HG03025 (cell line): ENCODE measurements around the gene MIB1.
"Not testable (repeated sequence)": the region's sequence is repeated elsewhere in the genome, so short reads cannot be mapped to it uniquely, and the experiment has no call there.

Source experiments
- ATAC-seq: cut with Tn5 transposase; IDR thresholded peaks from one replicate; pipeline ENCODE4 v1.9.1; 2021; ENCODE audit warnings: mild to moderate bottlenecking, moderate library complexity; ENCODE audit not compliant: unreplicated experiment, low FRiP score

The MIB1 gene

GRCh38 chr18:21740538-21741311 is at the start of gene MIB1:
TSS of gene MIB1 (plus strand) at chr18:21740792. CDS start at chr18:21741584, 792 bp downstream.
- peak; percentile 94 for ATAC-seq

GRCh38 chr18:21693322-21693721 is 47.3 kb upstream of the MIB1 start:
- ATAC-seq, result no peak

DNA sequence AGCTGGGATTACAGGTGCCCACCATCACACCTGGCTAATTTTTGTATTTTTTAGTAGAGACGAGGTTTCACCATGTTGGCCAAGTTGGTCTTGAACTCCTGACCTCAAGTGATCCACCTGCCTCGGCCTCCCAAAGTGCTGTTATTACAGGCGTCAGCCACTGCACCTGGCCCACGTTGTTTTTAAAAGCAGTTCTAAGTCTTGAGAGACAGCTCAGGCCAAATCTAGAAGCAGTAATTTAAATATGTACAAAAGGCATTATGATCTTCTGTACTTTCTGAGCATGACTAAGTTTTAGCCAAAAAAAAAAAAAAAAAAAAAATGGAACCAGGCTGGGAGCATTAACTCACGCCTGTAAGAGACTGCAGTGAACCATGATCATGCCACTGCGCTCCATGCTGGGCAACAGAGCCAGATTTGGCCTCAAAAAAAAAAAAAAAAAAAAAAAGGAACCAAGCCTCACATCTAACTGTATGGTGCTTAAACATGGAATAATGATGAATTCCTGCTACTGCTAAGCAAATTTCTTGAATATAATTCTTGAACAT is 40.0 kb upstream of the MIB1 start:
- no peak for ATAC-seq

DNA sequence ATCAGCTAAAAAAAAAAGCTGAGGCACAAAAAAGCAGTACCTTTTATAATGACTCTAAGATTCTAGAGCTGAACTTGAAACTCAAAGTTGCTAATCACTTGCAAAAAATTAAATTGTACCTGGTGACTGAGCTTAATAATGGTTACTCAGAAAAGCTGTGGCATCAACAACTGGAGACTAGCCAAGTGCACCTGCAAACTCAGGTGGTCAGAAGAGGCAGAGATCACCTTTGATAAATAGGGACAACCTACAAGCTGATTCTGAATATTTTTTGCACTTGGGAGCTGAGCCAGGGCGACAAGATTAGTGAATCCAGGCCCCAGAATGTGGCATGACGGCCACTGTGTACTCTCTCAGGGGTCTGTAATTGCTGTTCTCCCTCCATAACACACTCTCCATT is 39.0 kb upstream of the MIB1 start:
- no peak for ATAC-seq

- no peak for ATAC-seq
These were observed 38.0 kb upstream of the MIB1 start for GRCh38 chr18:21702602-21703001.

- no peak for ATAC-seq
These were observed 37.3 kb upstream of the MIB1 start for GRCh38 chr18:21703241-21703820.

GRCh38 chr18:21704603-21705364 is 35.8 kb upstream of the MIB1 start, which contains the start of gene ABHD3:
TSS of gene ABHD3 (minus strand) at chr18:21704774. CDS start at chr18:21704665, 109 bp downstream.
- peak; percentile 96 for ATAC-seq

DNA sequence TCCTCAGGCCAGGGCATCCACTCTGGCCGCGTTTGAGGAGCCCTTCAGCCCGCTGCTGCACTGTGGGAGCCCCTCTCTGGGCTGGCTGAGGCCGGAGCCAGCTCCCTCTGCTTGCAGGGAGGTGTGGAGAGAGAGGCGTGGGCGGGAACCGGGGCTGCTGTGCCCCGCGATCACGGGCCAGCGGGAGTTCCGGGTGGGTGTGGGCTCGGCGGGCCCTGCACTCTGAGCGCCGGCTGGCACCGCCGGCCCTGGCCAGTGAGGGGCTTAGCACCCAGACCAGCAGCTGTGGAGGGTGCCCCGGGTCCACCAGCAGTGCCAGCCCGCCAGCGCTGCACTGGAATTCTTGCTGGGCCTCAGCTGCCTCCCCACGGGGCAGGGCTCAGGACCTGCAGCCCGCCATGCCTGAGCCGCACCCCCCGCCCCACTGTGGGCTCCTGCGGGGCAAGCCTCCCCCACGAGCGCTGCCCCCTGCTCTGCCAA is 34.2 kb upstream of the MIB1 start:
- no peak for ATAC-seq

DNA sequence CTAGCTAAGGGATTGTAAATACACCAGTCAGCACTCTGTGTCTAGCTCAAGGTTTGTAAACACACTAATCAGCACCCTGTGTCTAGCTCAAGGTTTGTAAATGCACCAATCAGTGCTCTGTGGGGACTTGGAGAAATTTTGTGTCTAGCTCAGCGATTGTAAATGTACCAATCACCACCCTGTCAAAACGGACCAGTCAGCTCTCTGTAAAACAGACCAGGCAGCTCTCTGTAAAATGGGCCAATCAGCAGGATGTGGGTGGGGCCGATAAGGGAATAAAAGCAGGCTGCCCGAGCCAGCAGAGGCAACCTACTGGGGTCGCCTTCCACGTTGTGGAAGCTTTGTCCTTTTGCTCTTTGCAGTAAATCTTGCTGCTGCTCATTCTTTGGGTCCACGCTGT is 33.5 kb upstream of the MIB1 start:
- ATAC-seq, result not testable (repeated sequence)

GRCh38 chr18:21714474-21714873 is 26.1 kb upstream of the MIB1 start:
- no peak for ATAC-seq

DNA sequence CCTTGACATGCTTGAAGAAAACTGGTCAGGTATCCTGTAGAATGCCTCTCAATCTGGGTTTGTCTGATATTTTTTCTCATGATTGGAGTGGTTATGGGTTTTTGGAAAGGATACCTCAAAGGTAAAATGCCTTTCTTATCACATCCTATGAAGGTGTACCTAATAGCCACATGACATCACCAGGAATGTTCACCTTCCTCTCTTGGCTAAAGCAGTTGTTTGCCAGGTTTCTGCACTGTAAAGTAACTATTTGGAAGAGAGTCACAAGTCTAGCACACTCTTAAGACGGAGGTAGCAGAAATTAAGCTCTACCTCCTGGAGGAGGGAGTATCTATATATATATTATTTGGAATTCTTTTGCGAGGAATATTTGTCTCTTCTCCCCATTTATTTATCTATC is 17.9 kb upstream of the MIB1 start:
- no peak for ATAC-seq

DNA sequence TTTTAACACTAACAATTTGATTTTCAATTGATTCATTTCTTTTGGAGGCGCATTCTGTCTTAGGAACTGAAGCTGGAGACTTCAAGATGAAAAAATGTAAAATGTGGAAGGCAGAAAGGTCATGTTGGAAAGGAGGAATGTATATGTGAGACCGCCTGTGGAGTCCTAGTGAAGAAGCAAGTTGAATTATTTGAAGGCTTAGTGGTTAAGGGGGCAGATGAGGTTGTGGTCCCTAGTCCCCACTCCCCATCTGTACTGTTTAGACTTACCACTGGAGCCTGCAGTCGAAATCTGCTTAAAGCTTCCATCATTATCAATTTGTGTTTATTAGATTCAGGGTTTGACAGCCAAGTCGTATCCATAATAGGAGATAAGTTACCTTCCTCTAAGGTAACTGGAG is 15.4 kb upstream of the MIB1 start:
- ATAC-seq, result no peak

GRCh38 chr18:21727702-21728101 is 12.9 kb upstream of the MIB1 start:
- no peak for ATAC-seq

GRCh38 chr18:21733011-21733410 is 7.6 kb upstream of the MIB1 start:
- no peak for ATAC-seq

GRCh38 chr18:21735452-21736015 is 5.1 kb upstream of the MIB1 start:
- ATAC-seq, result no peak

DNA sequence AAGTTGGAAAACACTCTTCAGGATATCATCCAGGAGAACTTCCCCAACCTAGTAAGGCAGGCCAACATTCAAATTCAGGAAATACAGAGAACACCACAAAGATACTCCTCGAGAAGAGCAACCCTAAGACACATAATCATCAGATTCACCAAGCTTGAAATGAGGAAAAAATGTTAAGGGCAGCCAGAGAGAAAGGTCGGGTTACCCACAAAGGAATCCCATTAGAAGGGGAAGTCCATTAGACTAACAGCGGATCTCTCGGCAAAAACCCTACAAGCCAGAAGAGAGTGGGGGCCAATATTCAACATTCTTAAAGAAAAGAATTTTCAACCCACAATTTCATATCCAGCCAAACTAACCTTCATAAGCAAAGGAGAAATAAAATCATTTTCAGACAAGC is 3.7 kb upstream of the MIB1 start:
- not testable (repeated sequence) for ATAC-seq

DNA sequence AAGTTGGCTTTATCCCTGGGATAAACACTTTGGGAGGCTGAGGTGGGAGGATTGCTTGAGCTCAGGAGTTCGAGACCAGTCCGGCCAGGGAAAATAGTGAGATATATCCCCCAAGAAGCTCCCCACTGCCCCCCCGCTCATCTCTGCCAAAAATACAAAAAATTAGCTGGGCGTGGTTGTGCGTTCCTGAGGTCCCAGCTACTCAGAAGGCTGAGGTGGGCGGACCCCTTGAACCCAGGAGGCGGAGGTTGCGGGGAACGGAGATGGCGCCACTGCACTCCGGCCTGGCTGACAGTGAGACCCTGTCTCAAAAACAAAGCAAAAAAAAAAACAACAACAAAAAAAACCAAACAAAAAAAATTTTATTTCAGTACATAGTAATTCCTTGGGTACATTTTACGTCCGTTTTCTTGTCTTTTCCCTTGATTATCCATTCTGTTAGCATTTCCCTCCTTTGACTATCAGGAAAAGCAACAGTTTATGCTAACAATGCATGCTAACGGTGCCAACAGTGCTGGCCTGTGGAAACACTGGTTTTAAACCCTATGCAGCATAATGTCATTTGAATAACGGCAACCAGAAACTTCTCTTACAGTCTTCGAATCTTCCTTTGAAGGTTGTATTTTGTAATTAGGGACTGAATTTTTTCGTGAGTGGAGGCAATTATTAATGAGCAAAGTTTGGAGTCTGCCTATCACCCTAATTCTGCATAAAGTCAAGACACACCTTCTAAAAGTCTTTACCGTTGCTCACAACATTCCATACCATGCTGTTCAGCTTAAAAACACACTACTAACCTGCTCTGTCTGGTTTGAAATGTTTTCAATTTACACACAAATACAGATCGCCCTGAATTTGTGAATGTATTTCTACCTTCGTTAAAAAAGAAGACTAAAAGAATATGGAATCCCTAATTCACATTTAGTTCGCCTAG is 721 bp upstream of the MIB1 start:
- ATAC-seq, result peak; percentile 1

DNA sequence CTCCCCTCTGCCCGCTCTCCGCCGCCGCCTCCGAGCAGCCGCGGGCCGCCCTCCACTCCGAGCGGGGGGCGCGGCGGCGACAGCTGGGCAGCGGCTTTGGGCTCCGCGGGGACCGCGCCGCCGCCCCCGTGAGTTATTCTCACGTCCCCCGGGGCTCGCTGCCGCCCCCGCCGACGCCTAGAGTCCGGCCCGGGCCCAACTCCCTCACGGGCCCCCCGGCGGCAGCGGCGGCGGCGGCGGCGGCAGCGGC is 645 bp downstream of the MIB1 start:
- no peak for ATAC-seq

GRCh38 chr18:21741562-21742314 is 1.1 kb downstream of the MIB1 start:
- peak; percentile 21 for ATAC-seq
